ENCODE measurements around the gene SNAI3. TPM values are rescaled to one million over a fixed set of nuclear protein-coding genes. Genes with fewer than 3 reads are reported as not detected.

SNAI3 gene
- total and polyA plus RNA-seq, 11 donors: 0.76 to 9.5 (median 1.7) TPM

DNA sequence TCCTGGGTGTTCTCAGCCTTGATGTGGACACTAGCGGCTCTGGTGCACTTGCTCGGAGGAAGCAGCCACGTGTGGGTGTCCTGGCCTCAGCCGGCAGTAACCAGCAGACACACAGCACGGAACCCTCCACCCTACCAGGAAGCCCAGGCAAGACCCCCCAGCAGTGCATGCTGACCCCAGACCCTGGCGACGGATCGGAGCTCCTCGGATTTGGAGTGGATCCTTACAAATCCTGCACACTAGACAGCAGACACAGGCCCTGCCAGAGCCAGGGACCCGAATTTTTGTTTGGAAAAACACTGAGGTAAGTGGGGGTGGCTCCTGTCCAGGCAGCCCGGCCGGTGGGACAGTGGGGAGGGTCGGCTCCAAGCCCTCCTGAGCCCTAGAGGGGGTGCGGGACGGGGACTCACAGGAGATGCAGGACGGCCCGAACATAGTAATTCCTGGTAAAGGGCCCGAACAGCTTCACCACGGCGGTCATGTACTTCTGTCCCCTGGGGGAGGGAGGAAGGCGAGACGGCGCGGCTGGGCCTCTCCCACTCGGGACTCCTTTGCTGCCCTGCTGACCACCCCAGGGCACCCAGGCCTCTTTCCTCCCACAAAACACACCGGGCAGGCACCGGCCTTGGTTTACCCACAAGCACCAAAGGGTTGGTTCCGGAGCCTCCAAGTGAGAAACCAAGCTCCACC is 39.8 kb downstream of the SNAI3 start:
- Histone ChIP-seq H3K4me3 (no peak overlapping the region), H3K27ac (no peak overlapping the region), H3K4me1 (peaks cover 0 to 40% (median 11%) of the 10 kb centered on the region in 12 donors), H3K27me3 (no peaks in the 10 kb centered on the region), H3K36me3 (peaks cover 0 to 55% (median 0%) of the 10 kb centered on the region in 9 donors), H3K9me3 (no peaks in the 10 kb centered on the region)
- ATAC-seq: no peak
- TF ChIP-seq CTCF (IDR thresholded peaks at IDR 0.05) (no peak), POLR2A (IDR thresholded peaks at IDR 0.05) (no peak)
- peak in 1 of 5 donors; percentile 13 for DNase-seq
- 83 to 93% (median 89%) methylated on average over 23 to 28 of the region's 28 CpGs for WGBS, 4 donors
- intact Hi-C loops (cut with DNase I): no loop called here

DNA sequence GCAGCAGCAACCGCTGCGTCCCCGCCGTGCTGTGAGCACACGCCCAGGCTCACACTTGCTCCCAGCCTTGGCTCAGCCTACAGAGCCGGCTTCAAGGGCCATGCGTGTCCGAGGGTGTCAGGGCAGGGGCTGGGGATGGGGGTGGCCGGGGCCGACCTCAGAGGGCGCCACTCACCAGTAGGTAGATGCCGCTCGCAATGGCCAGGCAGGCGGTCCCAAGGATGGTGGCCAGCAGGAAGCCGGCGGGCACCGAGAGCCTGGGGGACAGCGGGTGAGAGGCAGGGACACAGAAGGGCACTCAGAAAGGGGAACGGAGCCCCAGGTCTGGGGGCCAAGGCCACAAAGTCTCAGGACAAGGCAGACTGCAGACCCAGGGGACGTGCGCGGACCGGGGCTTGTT is 40.4 kb downstream of the SNAI3 start:
- H3K4me3 ChIP-seq: no peak overlapping the region
- H3K4me1 ChIP-seq: peaks cover 0 to 34% (median 6%) of the 10 kb centered on the region in 12 donors
- TF ChIP-seq CTCF (IDR thresholded peaks at IDR 0.05) (no peak), POLR2A (IDR thresholded peaks at IDR 0.05) (no peak)
- H3K9me3 ChIP-seq: no peaks in the 10 kb centered on the region
- intact Hi-C loops (cut with DNase I): no loop called here
- DNase-seq (no peak), ATAC-seq (no peak)
- H3K27me3 ChIP-seq: peaks cover 0 to 5% (median under 1%) of the 10 kb centered on the region in 9 donors
- peaks cover 0 to 55% (median 0%) of the 10 kb centered on the region in 9 donors for H3K36me3 ChIP-seq
- WGBS, 4 donors: 89 to 95% (median 92%) methylated on average over 16 to 23 of the region's 23 CpGs
- H3K27ac ChIP-seq: no peak overlapping the region

GRCh38 chr16:88645455-88645854 is 40.9 kb downstream of the SNAI3 start:
- Histone ChIP-seq H3K36me3 (peaks cover 0 to 55% (median 0%) of the 10 kb centered on the region in 9 donors), H3K4me1 (peaks cover 0 to 32% (median 6%) of the 10 kb centered on the region in 12 donors), H3K27me3 (peaks cover 0 to 10% (median 6%) of the 10 kb centered on the region in 9 donors), H3K27ac (no peak overlapping the region), H3K9me3 (no peaks in the 10 kb centered on the region), H3K4me3 (no peak overlapping the region)
- no peak for TF ChIP-seq CTCF (IDR thresholded peaks at IDR 0.05)
- no peak for TF ChIP-seq POLR2A (IDR thresholded peaks at IDR 0.05)
- DNase-seq: peak in 1 of 5 donors; percentile 14
- intact Hi-C loops (cut with DNase I): no loop called here
- ATAC-seq: no peak
- 93 to 95% (median 94%) methylated on average over 16 of the region's 16 CpGs for WGBS, 4 donors

DNA sequence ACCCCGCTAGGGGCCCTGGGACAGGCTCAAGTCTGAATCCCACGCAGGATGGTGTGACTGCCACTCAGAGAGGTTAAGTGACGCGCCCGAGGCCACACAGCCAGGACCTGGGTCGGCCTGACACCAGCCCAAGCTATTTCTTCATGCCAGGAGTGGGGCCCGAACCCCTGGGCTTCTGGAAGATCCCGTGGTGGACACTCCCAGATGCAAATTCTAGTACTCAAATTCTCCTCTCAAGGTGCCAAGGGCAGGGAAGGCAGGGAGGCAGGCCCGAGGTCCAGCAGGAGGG is 42.7 kb downstream of the SNAI3 start:
- no peaks in the 10 kb centered on the region for H3K9me3 ChIP-seq
- no peak overlapping the region for H3K4me3 ChIP-seq
- WGBS, 4 donors: 85 to 94% (median 91%) methylated on average over 4 to 9 of the region's 9 CpGs
- no peak overlapping the region for H3K27ac ChIP-seq
- intact Hi-C loops (cut with DNase I): no loop called here
- ATAC-seq (no peak), DNase-seq (no peak)
- peaks cover 8 to 28% (median 24%) of the 10 kb centered on the region in 9 donors for H3K27me3 ChIP-seq
- peaks cover 0 to 28% (median 0%) of the 10 kb centered on the region in 12 donors for H3K4me1 ChIP-seq
- peaks cover 0 to 43% (median 0%) of the 10 kb centered on the region in 9 donors for H3K36me3 ChIP-seq
- TF ChIP-seq POLR2A (IDR thresholded peaks at IDR 0.05): no peak
- TF ChIP-seq CTCF (IDR thresholded peaks at IDR 0.05): no peak

All from heart left ventricle (tissue), 16 donors.